ENCODE data around the gene SLC9A1.

- TF ChIP-seq E2F4 (IDR thresholded peaks at IDR 0.05; ENCODE audit: low read depth, low read length) (no peak), CTCF (IDR thresholded peaks at IDR 0.05 in 2 of 3, conservative IDR thresholded peaks at IDR 0.05 in 1 of 3; ENCODE audit: control insufficient read depth in 2 of 3, extremely low read depth in 1 of 3, insufficient read depth in 1 of 3, low read depth in 3 of 3, low read length in 3 of 3) (no peak)
Observed at GRCh38 chr1:27149084-27149761, 5.7 kb downstream of the SLC9A1 start.

Data from GM12878 (cell line).